Fibroblast of skin of right quadriceps (primary cell): ENCODE results near the gene B3GAT1.

Experiments
- DNase-seq: peaks from one replicate; pipeline ENCODE4 v3.0.0-alpha.2; 2013

The B3GAT1 gene

DNA sequence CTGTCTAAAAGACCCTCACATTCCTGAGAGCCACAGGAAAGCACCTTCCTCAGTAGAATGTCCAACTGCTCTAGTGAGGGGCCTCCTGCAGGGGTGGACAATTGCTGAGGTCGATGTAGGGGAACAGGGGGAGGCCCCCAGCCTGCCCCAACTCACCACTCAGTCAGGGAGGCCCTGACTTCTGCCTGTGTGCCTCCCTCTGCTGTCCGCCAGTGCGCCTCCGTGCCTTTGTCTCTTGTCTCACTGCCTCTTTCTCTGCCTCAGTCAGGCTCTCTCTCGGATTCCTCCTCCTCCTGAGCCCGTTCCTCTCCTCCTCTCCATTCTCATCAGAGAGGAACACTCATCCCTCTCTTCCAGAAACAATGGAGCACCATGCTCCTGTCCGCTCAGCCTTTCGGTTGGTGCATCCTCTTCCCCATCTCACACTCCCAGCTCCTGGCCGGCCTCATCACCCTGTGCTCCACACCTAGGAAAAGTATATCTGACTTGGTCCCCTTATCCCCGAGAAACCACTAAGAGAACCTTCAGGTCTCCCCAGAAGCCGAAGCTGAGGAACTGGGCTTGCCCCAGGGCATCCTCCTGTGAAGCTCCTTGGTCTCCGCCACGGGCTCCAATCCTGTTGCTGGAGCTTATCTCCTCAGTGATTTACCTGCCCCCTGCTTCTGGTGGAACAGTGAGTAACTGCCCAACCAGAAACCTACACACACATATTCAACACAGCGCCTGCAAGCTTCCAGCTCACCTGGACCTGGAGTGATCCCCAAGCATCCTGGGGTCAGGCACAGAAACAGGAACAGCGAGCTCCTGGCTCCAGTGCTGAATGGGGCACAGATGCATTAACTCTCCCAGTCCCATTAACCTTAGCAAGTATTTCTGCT, 2.3 kb downstream of the B3GAT1 start:
- no peak for DNase-seq

DNA sequence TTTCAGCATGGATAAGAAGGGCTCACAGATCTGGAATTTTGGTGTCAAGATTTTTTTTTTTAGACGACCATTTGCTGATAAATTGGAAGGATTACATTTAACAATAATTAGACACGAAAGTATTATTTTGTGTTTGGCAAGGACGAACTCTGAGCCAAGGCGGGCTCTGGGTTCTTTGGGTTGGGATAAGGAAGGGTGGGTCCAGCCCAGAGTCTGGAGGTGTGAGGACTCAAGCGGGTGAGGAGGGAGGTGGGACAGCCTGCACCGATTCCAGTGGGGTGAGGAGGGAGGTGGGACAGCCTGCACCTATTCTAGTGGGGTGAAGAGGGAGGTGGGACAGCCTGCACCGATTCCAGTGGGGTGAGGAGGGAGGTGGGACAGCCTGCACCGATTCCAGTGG, 4.1 kb downstream of the B3GAT1 start:
- no peak for DNase-seq

DNA sequence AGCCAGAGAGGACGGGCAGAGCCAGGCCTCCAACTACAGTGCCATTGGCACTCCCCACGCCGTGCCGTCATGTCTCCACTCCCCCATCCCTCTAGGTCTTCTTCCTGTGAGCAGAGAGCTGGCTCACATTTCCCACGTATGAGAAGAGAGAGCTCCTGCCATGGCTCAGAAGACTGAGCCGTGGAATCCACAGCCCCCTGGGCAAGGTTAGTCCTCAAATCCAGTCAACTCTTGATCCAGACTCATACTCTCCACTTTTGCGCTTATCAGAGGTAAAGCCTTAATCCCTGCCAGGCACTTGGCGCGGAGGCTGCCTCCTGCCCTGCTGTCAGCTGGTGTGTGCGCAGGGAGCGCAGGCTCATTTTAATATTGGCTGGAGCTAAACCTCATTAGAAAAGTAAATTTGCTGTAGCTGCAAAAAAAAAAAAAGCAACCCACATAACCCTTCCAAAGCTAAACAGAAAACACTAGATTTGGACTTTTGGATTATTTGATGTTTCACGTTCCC, 4.7 kb downstream of the B3GAT1 start:
- no peak for DNase-seq

DNA sequence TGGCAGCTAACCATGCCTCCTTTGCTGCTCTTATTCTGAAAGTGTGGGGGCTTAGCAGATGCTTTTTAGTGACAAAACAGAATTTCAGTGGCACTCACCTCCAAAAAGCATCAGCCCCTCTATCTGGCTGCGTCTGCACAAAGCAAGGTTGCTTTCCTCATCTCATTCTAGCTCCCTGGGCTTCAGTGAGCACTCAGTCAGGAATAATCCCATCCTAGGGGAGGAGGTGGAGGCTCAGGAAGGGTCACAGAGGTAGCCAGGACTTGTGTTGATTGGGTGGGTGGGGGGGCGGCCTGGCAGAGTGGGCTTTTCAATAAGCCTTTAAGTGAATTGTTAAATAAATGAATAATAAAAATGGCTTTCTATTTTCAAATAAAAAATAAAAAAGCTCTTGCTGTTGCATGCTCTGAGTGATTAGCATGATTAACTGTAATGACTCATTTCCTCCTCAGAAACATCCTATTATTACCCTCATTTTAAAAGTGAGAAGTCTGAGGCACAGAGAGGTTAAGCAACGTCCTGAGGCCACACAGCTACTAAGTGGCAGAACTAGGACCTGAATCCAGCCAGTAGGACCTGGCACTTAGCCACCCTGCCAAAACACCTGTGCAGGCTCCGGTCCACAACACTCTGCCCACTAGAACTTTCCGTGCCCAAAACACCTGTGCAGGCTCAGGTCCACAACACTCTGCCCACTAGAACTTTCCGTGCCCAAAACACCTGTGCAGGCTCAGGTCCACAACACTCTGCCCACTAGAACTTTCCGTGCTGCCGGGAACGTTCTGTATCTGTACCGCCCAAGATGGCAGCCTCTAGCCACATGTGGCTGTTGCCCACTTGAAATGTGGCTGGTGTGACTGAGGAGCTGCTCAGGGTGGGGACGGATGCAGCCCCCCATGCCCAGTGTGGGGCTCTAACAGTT, 5.5 kb downstream of the B3GAT1 start:
- no peak for DNase-seq

DNA sequence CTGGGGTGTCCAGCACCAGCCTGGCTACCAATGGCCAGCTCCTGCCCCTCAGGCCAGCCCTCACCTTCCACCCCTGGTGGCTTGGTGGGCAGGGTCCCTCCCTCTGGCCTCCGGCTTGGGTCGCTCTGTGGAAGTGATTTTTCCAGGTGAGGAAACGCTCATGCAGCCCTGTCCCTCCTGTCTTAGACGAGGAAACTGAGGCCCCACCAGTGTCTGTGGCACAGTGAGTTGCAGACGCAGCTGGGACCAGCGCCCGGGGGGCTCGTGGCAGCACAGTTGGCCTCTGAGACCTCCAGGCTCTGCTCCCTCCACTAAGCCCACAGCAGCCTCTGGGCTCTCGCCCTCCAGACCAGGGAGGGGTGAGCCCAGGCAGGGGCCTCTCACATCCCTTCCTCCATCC, 6.2 kb downstream of the B3GAT1 start:
- no peak for DNase-seq

DNA sequence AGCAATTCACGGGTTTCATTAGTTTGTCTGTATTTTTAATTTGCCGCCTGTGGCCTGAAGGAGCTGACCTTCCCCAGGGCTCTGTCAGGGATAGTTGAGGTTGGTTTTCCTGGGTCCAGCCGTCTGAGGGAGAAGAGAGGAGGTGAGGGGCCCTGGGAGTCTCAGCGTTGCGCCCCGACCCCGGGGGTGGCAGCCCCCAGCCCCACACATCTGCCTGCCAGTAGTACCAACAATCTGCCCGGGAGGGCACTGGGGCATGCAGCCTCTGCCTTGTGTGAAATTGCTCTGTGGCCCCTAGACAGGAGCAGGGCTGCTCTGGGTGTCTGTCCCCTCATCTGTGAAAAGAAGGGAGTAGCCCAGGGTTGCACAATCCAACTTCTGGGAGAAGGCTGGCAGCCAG, 6.6 kb downstream of the B3GAT1 start:
- DNase-seq, result no peak

DNA sequence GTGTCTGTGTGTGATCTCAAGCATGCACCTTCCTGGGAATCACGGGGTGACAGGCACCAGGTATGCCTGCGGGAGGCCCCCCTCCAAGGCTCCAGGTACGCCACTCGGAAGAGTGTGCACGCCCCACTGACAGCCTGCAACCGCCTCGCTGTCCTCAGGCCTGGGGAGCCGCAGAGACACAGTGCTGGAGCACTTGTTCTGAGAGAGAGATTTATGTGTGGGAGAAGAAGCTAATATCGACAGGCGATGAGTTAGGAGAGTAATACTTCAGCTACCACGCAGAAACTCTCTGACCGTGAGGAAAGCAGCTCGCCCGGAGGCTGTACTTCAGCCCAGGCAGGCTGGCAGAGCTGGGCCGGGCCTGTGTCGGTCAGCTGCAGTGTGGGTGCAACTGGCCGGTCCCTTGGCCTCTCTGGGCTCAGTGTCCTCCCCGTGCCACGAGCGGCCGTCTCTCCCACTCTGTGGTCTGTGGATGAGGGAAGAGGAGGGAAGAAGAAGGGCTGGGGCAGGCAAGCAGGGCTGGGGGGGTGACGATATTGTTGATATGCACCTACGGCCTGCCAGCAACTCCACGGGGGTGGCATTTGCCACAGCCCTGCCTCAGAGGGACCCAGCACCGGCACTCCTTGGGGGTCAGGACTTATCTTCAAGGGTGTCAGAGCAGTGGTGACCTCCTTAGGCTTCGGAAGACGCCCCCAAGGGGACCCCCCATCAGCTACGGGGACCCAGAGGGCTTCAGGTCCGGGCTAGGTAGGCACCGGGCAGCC, 7.3 kb downstream of the B3GAT1 start:
- no peak for DNase-seq

DNA sequence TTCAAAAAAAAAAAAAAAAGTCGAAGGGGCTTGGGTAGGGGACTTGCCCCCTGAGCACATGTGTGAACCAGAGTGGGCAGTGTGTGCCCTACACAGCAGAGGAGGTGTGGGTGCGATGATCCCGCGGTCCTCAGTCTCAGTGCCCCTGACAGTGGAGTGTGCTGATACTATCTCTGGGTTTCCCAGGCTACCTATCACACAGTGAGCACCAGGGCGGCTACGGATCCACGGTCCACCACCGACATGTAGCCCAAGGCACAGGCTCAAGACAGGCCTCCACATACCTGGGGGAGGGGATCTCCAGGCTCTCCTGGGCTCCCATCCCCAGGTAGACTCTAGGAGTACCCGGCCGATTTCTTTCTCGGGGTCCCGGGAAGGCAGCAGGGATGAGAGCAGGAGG, 9.1 kb downstream of the B3GAT1 start:
- DNase-seq, result no peak

DNA sequence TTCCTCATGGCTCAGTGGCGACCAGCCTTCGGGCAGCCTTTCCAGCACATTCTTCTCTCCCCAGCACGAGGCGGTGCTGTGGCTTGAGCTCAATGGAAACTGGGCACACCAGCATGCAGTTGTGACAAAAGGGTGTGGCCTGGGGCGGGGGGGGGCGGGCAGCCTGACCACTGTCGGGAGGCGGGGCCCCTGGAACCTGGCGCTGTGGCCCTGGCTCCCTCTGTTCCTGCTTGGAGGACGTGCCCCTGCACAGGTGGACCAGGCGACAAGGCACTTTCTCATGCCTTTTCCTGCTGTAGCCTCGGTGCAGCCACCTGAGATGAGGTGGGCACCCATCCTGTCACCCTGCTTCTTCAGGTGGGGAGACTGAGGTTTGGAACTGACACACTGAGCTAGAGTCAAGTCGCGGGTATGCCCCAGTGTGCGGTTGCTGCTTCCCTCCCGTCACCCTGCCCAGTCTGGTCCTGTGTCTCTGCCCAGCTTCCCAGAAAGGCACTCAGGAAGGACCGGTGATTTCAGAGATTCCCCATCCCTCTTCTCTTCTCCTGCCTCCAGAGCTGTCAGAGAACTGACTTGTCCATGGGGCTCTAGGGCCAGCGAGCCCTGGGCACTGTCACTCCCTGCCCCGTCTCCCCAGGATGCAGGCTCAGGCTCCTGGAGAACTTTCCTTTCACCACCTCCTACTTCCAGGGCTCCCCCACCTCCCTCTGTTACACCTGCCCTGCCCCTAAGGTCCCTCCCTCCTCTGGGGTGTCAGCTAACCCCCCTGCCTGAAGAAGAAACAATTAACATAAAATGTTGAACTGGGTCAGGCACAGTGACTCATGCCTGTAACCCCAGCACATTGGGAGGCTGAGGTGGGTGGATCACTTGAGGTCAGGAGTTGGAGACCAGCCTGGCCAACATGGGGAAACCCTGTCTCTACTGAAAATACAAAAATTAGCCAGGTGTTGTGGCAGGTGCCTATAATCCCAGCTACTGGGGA, 9.9 kb downstream of the B3GAT1 start:
- no peak for DNase-seq

DNA sequence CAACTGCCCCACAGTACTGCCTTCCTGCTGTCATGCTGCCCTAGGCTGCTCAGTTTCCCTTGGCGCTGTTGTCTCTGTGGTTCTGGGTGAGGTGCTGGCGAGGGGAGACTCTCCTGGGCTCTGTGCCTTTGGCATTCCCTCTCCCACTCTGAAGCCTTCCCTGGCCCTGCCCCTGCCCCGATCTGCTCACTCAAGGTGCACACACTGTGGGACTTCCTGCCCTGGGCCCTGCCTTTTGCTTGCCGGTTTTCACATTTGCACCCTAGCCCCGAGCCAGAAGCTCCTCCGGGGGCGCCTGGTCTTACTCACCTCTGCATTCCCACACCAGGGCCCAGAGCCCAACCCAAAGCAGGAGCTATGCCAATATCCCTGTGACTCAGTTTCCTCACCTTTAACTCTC, 12.0 kb downstream of the B3GAT1 start:
- no peak for DNase-seq

DNA sequence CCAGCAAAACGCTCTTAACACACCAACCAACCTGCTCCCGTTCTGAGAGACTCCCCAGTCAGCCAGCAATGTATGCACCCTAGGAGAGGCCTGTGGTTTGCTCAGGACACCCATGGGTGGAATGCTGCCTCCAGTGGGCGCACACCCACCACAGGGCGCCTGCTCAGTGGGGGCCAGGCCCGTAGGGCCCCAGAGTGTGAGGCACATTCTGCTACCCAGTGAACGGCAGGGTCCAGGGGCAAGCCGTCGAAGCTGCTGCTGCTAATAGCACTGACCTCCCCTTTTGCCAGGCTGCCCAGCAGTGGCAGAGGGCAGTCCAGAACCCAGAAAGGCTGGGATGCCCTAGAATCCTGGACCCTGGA, 12.8 kb downstream of the B3GAT1 start:
- DNase-seq, result no peak

DNA sequence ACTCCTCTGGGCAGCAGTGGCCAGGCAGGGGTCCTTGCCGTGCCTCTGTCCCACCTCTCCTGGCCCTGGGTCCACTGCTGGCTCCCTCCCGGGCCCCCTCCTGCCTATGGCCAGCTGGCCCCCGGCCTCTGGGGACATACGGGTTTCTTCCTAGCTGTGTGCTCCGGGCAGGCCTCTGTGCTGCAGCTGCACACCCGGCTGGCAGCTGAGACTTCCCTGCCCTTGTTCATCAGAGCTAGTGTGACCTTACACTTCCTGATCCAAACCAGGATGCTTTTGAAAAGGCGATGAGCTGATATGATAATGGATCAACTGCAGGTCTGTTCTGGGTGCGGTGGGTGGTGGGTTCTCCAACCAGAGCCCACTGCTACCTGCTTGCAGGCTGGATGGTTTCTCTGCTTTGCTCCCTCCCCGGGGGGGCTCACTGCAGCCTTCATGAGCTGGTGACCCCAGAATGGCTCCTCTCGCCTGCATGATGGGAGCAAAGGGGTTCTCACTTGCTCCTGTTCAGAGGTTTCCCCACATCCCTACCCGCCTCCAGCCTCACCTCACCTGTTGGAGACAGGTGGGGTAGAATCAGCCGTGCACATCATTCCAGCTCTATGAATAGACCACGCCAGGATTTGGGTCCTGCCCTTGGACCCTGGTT, 13.3 kb downstream of the B3GAT1 start:
- no peak for DNase-seq

DNA sequence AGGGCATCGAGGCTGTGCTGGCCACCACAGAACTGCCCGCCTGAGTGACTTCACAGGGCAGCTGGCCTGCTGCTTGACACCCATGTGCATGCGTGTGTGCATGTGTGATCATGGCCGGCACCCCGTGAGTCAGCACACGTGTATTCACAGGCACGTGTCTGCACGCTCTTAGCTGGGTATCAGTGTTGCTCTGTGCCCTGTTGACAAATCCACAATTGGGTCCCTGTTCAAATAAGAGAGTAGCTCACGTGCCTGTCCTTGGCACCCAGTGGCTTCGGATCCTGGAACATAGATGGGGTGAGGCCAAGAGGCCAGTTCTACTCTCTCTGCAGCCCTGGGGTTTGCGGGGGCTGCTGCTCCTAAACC, 14.0 kb downstream of the B3GAT1 start:
- no peak for DNase-seq

DNA sequence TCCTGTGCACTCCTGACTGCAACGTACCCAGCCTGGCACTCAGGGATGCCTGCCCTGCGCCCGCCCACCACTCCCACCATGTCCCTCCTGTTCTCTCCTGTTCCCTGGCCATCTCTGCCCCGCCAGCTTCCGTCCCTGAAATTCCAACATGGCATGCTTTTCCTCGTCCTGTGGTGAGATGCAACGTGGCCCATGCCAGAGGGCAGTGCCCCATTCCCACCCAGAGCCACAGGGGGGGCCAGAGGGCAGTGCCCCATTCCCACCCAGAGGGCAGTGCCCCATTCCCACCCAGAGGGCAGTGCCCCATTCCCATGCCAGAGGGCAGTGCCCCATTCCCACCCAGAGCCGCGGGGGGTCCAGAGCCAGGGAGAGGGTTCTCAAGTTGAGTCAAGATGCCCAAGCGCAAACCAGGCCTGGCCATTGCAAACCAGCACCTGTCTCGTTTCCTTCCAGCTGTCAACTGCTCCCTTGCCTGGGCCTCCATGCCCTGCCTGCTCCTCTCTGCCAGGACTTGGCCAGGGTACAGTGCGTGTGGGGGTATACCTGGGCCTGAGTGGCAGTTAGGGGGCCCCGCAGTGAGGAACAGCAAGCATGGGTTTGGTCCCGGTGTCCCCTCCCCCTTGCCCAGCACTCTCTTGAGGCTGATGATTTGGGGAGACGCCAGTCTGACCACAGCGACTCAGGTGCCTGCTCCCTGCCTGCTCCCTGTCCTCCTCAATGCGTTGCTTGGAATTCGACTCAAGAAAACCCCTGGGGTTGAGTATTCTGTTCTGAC, 14.6 kb downstream of the B3GAT1 start:
- DNase-seq, result no peak

DNA sequence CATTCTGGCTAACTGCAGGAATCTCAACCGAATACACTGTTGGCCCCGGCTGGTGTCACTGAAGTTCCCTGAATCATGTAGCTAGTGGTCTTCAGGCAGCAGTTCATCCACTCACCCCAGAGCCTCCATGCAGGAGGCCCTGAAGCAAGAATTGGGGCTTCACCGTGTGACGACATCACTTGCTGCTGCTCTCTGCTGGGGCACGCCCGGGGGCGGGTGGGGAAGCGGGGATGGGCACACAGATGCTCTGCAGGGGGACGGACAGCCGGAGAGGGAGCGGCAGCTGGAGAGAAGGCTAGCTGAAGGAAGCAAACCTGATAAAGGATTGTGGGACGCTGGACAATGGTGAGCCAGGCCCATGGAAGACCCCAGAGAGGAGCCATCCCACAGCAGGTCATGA, 17.0 kb downstream of the B3GAT1 start:
- DNase-seq, result no peak

DNA sequence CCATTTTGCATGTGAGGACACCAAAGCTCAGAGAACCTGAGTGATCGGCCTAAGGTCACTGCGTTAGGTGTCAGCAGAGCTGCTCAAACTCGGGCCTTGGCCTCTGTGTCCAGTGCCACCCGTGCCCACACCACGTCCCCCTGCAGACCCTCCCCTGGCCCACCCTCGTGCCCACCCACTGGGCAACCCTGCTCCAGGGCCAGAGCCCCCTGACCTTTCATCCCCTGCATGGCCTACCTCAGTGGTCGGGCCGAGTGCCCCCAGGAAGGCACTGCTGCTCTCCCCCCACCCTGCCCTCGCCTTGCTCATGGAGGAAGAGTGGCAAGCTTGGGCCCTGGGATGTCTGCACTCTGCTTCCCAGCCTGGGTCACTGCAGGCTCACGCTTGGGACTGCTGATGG, 17.7 kb downstream of the B3GAT1 start:
- DNase-seq, result no peak

DNA sequence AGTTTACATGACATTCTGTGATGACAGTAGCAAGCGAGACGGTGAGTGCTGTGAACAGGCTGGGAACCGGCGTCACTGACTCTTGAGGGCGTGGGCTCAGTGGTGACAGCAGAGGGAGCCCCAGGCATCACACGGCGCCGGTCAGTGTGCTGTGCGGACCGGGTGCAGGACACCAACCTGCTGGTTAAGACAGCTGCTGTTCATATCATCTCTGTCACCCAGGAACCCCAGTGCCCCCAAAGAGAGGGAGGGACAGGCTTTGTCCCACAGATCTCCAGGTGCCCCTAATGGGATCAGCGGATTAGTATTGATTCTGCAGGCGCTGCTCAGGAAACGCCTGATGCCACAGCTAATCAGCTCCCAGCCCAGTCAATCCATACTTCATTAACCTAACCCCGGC, 18.4 kb downstream of the B3GAT1 start:
- DNase-seq, result no peak

DNA sequence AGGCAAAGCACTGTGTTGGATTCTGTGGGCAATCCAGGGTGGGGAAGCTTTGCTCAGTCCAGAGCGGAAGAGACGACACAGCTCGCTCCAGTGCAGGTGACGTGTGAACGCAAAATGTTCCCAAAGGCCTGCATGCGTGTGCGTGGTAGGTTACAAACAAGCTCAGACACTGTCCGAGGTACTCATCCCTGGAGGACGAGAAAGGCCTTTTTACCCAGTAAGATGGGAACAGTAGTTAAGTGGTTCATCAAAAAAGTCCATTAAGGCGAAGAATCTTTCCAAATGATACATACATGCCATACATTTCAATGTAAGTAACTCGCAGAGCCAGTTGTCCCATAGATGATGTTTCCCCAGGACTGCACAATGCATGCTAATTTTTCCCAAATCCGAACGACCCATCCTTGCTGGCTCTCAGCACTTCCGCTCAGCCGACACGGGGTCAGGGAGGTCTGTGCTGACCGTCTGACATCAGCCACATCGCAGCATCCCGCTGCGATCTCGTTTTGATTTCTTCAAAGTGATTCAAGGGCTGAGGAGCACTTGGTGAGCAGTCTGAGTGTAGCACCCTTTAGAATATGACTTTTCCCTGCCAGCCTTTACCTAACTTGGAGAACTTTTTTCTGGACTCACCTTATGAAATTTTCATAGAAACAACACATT, 19.0 kb downstream of the B3GAT1 start:
- no peak for DNase-seq

DNA sequence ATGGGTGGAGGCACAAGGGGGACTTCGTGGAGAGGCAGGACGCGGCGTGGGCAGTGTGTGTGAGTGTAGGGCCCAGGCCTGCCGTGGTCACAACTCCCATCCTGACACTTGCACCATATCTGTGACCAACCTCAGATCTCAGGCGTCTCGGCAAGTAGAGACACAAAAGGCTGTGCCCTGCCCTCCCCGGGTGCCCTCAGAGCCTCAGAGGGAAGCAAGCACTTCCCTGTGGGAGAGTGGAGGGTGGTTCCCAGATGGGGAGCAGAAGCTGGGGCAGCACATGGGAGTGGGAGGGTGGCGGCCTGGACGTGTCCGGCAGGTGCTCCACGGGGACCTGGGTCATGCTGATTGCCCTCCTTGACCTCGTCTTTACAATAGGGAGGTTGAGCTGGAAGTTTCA, 20.4 kb downstream of the B3GAT1 start:
- no peak for DNase-seq
